IMR-90 (cell line): Measurements from ENCODE around the gene SENP7. TPM values are rescaled to one million over a fixed set of nuclear protein-coding genes. Genes with fewer than 3 reads are reported as not detected.

Experiments
- ATAC-seq: fragments of 200-7000 bp; cut with Tn5 transposase; 2 replicates; pipeline ENCODE4 v1.9.1; 2020; ENCODE audit warnings: low read depth, mild to moderate bottlenecking, moderate library complexity
- BruUV-seq: library from RNA; stranded (reverse); fragments of 400-500 nt; replicated peaks from 2 replicates; lab custom pipeline; 2021; lab: Mats Ljungman, UMichigan
- CTCF ChIA-PET: fragments of 300-600 bp; formaldehyde crosslinking; extraction: SDS; loops from one replicate; lab custom pipeline; 2021; ENCODE audit warnings: antibody characterized with exemption; lab: Yijun Ruan, JAX
- POLR2A ChIA-PET: fragments of 300-600 bp; sonication (Branson Sonifier 250); formaldehyde crosslinking; loops from one replicate; lab custom pipeline; 2022; ENCODE audit warnings: antibody characterized with exemption; ENCODE audit not compliant: unreplicated experiment; lab: Charles Lee
- DNase-seq: peaks from one replicate; pipeline ENCODE4 v3.0.0; 2013
- H2AFZ ChIP-seq: replicated peaks from 2 replicates; pipeline ENCODE3; 2013; ENCODE audit warnings: low read length, mild to moderate bottlenecking; ENCODE audit not compliant: poor library complexity
- H2AK5ac ChIP-seq: 2 replicates; pipeline ENCODE4 v1.6.1; 2013; ENCODE audit warnings: low read depth, low read length, inconsistent platforms
- H2AK9ac ChIP-seq: replicated peaks from 2 replicates; pipeline ENCODE3; 2013; ENCODE audit warnings: mild to moderate bottlenecking, low read depth, low read length, moderate library complexity; ENCODE audit not compliant: poor library complexity
- H2BK120ac ChIP-seq: 2 replicates; pipeline ENCODE4 v1.6.1; 2013; ENCODE audit warnings: low read depth, low read length, inconsistent platforms
- H2BK15ac ChIP-seq: 3 replicates; pipeline ENCODE4 v1.6.1; 2013; ENCODE audit warnings: low read depth, low read length, inconsistent platforms
- H2BK20ac ChIP-seq: 2 replicates; pipeline ENCODE4 v1.6.1; 2013; ENCODE audit warnings: low read depth, mild to moderate bottlenecking, inconsistent platforms, low read length, moderate library complexity
- H2BK5ac ChIP-seq: 2 replicates; pipeline ENCODE4 v1.6.1; 2013; ENCODE audit warnings: mild to moderate bottlenecking, low read depth, low read length, inconsistent platforms; ENCODE audit not compliant: poor library complexity, severe bottlenecking
- H3K14ac ChIP-seq: replicated peaks from 2 replicates; pipeline ENCODE4 v1.6.1; 2013; ENCODE audit warnings: low read depth, low read length, inconsistent platforms
- H3K18ac ChIP-seq: 2 replicates; pipeline ENCODE4 v1.6.1; 2013; ENCODE audit warnings: low read depth, low read length, control low read depth
- H3K23ac ChIP-seq: 2 replicates; pipeline ENCODE4 v1.6.1; 2013; ENCODE audit warnings: low read depth, low read length, inconsistent platforms
- H3K27ac ChIP-seq: 2 replicates; pipeline ENCODE4 v1.5.1; 2013; ENCODE audit warnings: mild to moderate bottlenecking, control low read depth, low read length; ENCODE audit not compliant: insufficient read depth
- H3K27me3 ChIP-seq: 2 replicates; pipeline ENCODE4 v1.6.1; 2013; ENCODE audit warnings: low read length; ENCODE audit not compliant: control insufficient read depth, insufficient read depth
- H3K36me3 ChIP-seq: 2 replicates; pipeline ENCODE4 v1.6.1; 2013; ENCODE audit warnings: low read length, mixed read lengths; ENCODE audit not compliant: control insufficient read depth, insufficient read depth
- H3K4ac ChIP-seq: 2 replicates; pipeline ENCODE4 v1.6.1; 2013; ENCODE audit warnings: low read depth, low read length, inconsistent platforms
- H3K4me1 ChIP-seq: 2 replicates; pipeline ENCODE4 v1.6.1; 2013; ENCODE audit warnings: low read length, mixed read lengths; ENCODE audit not compliant: control insufficient read depth, insufficient read depth
- H3K4me2 ChIP-seq: 2 replicates; pipeline ENCODE4 v1.6.1; 2013; ENCODE audit warnings: low read depth, mild to moderate bottlenecking, control low read depth, low read length, moderate library complexity
- H3K4me3 ChIP-seq: 2 replicates; pipeline ENCODE4 v1.5.1; 2013; ENCODE audit warnings: low read depth, mild to moderate bottlenecking, control low read depth, low read length, moderate library complexity; ENCODE audit not compliant: insufficient read depth
- H3K56ac ChIP-seq: 2 replicates; pipeline ENCODE4 v1.6.1; 2013; ENCODE audit warnings: low read length, inconsistent platforms; ENCODE audit not compliant: insufficient read depth; ENCODE audit errors: extremely low read depth
- H3K79me1 ChIP-seq, 2 experiments: 2 replicates each; pipeline ENCODE4 v1.6.1; 2013; ENCODE audit warnings: low read length in 2 of 2, inconsistent platforms in 1 of 2, low read depth in 1 of 2
- H3K9ac ChIP-seq: 2 replicates; pipeline ENCODE4 v1.6.1; 2013; ENCODE audit warnings: low read depth, low read length, control low read depth
- H3K9me1 ChIP-seq: 2 replicates; pipeline ENCODE4 v1.6.1; 2013; ENCODE audit warnings: low read length, inconsistent platforms; ENCODE audit not compliant: insufficient read depth
- H3K9me3 ChIP-seq: 2 replicates; pipeline ENCODE4 v1.6.1; 2013; ENCODE audit warnings: low read length; ENCODE audit not compliant: control insufficient read depth, insufficient read depth
- H4K20me1 ChIP-seq: 2 replicates; pipeline ENCODE4 v1.6.1; 2013; ENCODE audit warnings: low read length, inconsistent platforms; ENCODE audit not compliant: insufficient read depth
- H4K5ac ChIP-seq: 2 replicates; pipeline ENCODE4 v1.6.1; 2013; ENCODE audit warnings: mild to moderate bottlenecking, low read depth, low read length, control low read depth
- H4K8ac ChIP-seq, 2 experiments: 2 replicates each; pipeline ENCODE4 v1.6.1; 2013; ENCODE audit warnings: low read depth in 2 of 2, low read length in 2 of 2, control low read depth in 1 of 2, inconsistent platforms in 1 of 2
- H4K91ac ChIP-seq: 2 replicates; pipeline ENCODE4 v1.6.1; 2013; ENCODE audit warnings: low read depth, low read length, inconsistent platforms; ENCODE audit not compliant: insufficient read depth
- CEBPB ChIP-seq: IDR thresholded peaks from 2 replicates; pipeline ENCODE4 v1.6.1; 2012; ENCODE audit warnings: low read depth, low read length, improper control_type of control experiment
- ELK1 ChIP-seq: fragments of 150-350 bp; IDR thresholded peaks from 2 replicates; pipeline ENCODE4 v1.6.1; 2016; ENCODE audit warnings: low read depth, mild to moderate bottlenecking, low read length, moderate library complexity, borderline replicate concordance
- FOS ChIP-seq: fragments of 150-350 bp; IDR thresholded peaks from 2 replicates; pipeline ENCODE4 v1.6.1; 2016; ENCODE audit warnings: low read depth, low read length
- MAFK ChIP-seq: IDR thresholded peaks from 2 replicates; pipeline ENCODE4 v1.6.1; 2012; ENCODE audit warnings: low read depth, low read length, improper control_type of control experiment
- POLR2A ChIP-seq: IDR thresholded peaks from 2 replicates; pipeline ENCODE4 v1.6.1; 2012; ENCODE audit warnings: mild to moderate bottlenecking, low read depth, low read length
- RAD21 ChIP-seq: IDR thresholded peaks from 2 replicates; pipeline ENCODE4 v1.6.1; 2012; ENCODE audit warnings: low read length, improper control_type of control experiment
- RFX5 ChIP-seq: IDR thresholded peaks from 2 replicates; pipeline ENCODE4 v1.8.0; 2012; ENCODE audit warnings: low read depth, mild to moderate bottlenecking, low read length, moderate library complexity
- SMC3 ChIP-seq: fragments of 150-350 bp; IDR thresholded peaks from 2 replicates; pipeline ENCODE4 v1.6.1; 2016; ENCODE audit warnings: low read depth, mild to moderate bottlenecking, antibody characterized with exemption, low read length, moderate library complexity
- USF2 ChIP-seq: fragments of 150-350 bp; IDR thresholded peaks from 2 replicates; pipeline ENCODE4 v1.6.1; 2017; ENCODE audit warnings: mild to moderate bottlenecking, antibody characterized with exemption, low read length, low read depth
- dilution Hi-C: fragments of 300-500 bp; cut with HindIII; formaldehyde crosslinking; loops from one replicate; pipeline ENCODE4 v1.14.3; 2018; ENCODE audit warnings: low sequenced_read_pairs; ENCODE audit not compliant: unreplicated experiment
- in situ Hi-C: fragments of 300-500 bp; cut with MboI; formaldehyde crosslinking; loops from 3 replicates; pipeline ENCODE4 v1.14.3; 2019; ENCODE audit warnings: low sequenced_read_pairs, inconsistent platforms, mixed read lengths
- intact Hi-C: fragments of 100-400 bp; cut with micrococcal nuclease; formaldehyde crosslinking; loops from 2 replicates; pipeline ENCODE4 v1.10.0; 2022
- polyA plus RNA-seq, 3 experiments: library from polyadenylated mRNA; depleted of rRNA; stranded (reverse); fragments of >200 nt; gene quantifications; 2 replicates each; pipeline ENCODE4 v1.2.3, GENCODE V29; 2012; ENCODE audit warnings: low replicate concordance in 1 of 3
- total RNA-seq: library from RNA; depleted of rRNA; stranded (reverse); fragments of >200 nt; gene quantifications from 2 replicates; pipeline ENCODE4 v1.2.3, GENCODE V29; 2012

SENP7 gene
- total and polyA plus RNA-seq, 2 of the 4 experiments (the other 2 are of a cell fraction) = 5.5 to 8.4 TPM

GRCh38 chr3:101310978-101311375 lies 202.0 kb downstream of the SENP7 start:
- no peak overlapping the region for H3K56ac ChIP-seq

More at GRCh38 chr3:101310978-101311375, 202.0 kb downstream of the SENP7 start:
- H3K9ac ChIP-seq = no peak overlapping the region
- TF ChIP-seq RAD21 = no peak
- TF ChIP-seq MAFK = no peak
- TF ChIP-seq SMC3 = no peak
- no peak for TF ChIP-seq USF2
- TF ChIP-seq ELK1 = no peak
- no peak for TF ChIP-seq RFX5
- TF ChIP-seq POLR2A = no peak
- TF ChIP-seq FOS = no peak
- TF ChIP-seq CEBPB = no peak
- in situ Hi-C loops (no loop called here), intact Hi-C loops (no loop called here), dilution Hi-C loops (no loop called here)
- no peaks in the 10 kb centered on the region for H3K27me3 ChIP-seq
- H2BK20ac ChIP-seq = no peak overlapping the region
- no peak overlapping the region for H3K14ac ChIP-seq
- H3K23ac ChIP-seq = no peak overlapping the region
- H3K4me2 ChIP-seq = peak overlapping the region; percentile 79
- no peak overlapping the region for H2AK9ac ChIP-seq
- no peak overlapping the region for H3K18ac ChIP-seq
- H4K8ac ChIP-seq = no peak overlapping the region
- no peak overlapping the region for H4K5ac ChIP-seq
- no peaks in the 10 kb centered on the region for H3K36me3 ChIP-seq
- H2BK5ac ChIP-seq = no peak overlapping the region
- no peak overlapping the region for H2AK5ac ChIP-seq
- ATAC-seq (no peak), DNase-seq (no peak)
- no peak overlapping the region for H2BK120ac ChIP-seq
- no peak overlapping the region for H2BK15ac ChIP-seq
- ChIA-PET CTCF (interaction anchor here (0.6 kb wide), 1 partner anchor 14 kb away, joined by 7 read pairs; no protein-coding TSS in a partner anchor), POLR2A (interaction anchor here (0.6 kb wide), 1 partner anchor 242 kb away, joined by 7 read pairs; no protein-coding TSS in a partner anchor)
- H2AFZ ChIP-seq = no peak overlapping the region
- H3K4ac ChIP-seq = no peak overlapping the region
- no peak overlapping the region for H3K4me3 ChIP-seq
- H3K79me1 ChIP-seq = no peaks in the 10 kb centered on the region
- no TSS peak for BruUV-seq
- peaks cover 12% of the 10 kb centered on the region for H3K9me3 ChIP-seq
- H3K9me1 ChIP-seq = no peaks in the 10 kb centered on the region
- H3K4me1 ChIP-seq = 0 out of 2 replicates have a peak, but pooled peaks cover 2% of the 10 kb centered on the region
- no peaks in the 10 kb centered on the region for H4K20me1 ChIP-seq
- H3K27ac ChIP-seq = no peak overlapping the region; the same call in 1 of the 2 replicates
- no peak overlapping the region for H4K91ac ChIP-seq
